DOHH2 (cell line): ENCODE results near the gene TBX4.

ENCODE experiments used
- EZH2phosphoT487 ChIP-seq: fragments of 200-600 bp; sonication (generic); IDR thresholded peaks from 2 replicates; pipeline ENCODE4 v1.6.1; 2017; ENCODE audit warnings: borderline replicate concordance, mild to moderate bottlenecking, antibody characterized with exemption, low read length, moderate library complexity, mixed read lengths
- TF ChIP-seq, protein P1 (sequence below): fragments of 200-600 bp; sonication (generic); IDR thresholded peaks from one replicate; pipeline ENCODE4 v1.5.1; 2014; ENCODE audit warnings: antibody characterized with exemption, mild to moderate bottlenecking, low read depth, low read length; ENCODE audit not compliant: poor library complexity, severe bottlenecking

DNA sequence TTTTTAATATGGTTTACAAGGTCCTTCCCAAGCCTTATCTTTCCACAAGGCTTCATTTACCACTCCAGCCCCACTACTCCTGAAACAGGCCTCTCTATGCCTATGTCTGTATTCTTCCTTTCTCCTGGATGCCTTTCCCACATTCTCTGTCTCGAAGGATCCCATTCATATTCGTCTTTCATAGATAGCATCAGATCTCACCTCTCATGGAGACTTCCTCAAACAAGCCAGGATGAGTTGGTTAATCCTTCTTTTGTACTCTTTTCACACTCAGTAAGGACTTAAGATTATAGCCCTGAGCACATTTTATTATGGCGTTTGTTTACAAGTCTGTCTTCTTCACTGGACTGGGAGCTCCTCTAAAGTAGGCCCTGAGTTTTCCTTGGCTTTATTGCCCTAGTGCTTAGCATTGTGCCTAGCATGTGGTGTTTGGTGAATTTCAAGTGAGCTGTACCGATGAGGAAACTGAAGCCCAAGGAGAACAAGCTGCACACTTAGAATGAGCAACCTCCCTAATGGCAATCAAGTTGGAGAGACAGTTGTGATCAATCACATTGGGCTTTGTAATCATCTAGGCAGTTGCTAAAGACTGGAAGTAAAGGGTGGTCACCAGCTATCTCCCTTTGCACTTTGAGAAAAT, 10.0 kb upstream of the TBX4 start:
- TF ChIP-seq, protein P1, sequence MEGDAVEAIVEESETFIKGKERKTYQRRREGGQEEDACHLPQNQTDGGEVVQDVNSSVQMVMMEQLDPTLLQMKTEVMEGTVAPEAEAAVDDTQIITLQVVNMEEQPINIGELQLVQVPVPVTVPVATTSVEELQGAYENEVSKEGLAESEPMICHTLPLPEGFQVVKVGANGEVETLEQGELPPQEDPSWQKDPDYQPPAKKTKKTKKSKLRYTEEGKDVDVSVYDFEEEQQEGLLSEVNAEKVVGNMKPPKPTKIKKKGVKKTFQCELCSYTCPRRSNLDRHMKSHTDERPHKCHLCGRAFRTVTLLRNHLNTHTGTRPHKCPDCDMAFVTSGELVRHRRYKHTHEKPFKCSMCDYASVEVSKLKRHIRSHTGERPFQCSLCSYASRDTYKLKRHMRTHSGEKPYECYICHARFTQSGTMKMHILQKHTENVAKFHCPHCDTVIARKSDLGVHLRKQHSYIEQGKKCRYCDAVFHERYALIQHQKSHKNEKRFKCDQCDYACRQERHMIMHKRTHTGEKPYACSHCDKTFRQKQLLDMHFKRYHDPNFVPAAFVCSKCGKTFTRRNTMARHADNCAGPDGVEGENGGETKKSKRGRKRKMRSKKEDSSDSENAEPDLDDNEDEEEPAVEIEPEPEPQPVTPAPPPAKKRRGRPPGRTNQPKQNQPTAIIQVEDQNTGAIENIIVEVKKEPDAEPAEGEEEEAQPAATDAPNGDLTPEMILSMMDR, result no peak
- TF ChIP-seq EZH2phosphoT487, result no peak
